ENCODE results near the gene ABCC6.

The ABCC6 gene

DNA sequence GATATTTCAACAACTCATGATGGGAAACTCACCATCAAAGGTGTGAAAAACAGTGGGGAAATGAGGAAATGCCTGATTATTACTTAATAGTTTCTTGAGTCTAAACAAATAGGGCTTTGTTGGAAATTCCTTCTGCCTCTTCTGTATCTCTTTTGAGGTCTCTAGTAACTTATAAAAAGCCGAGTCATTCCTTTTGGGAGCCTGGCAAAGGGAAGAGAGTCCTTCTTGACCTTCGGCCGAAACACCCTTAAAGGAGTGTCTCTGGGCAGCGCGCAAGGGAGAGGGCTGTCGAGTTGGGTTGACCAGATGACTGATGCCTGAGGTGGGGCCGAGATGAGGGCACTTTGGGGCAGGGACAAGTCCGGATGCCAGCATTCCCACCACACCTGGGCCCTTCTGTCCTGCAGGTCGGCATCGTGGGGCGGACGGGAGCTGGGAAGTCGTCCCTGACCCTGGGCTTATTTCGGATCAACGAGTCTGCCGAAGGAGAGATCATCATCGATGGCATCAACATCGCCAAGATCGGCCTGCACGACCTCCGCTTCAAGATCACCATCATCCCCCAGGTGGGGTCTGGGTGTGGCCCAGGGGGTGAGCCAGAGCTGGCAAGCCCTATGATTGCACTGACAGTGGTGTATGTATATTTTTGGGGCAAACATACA is 89.2 kb downstream of the ABCC6 start:
- H3K4me1 ChIP-seq (ENCODE audit: insufficient read depth, low read length), result no peaks in the 10 kb centered on the region
- no peak for TF ChIP-seq EZH2 (IDR thresholded peaks at IDR 0.05; ENCODE audit: borderline replicate concordance, low read depth, low read length, severe bottlenecking)
- TF ChIP-seq, protein P1, sequence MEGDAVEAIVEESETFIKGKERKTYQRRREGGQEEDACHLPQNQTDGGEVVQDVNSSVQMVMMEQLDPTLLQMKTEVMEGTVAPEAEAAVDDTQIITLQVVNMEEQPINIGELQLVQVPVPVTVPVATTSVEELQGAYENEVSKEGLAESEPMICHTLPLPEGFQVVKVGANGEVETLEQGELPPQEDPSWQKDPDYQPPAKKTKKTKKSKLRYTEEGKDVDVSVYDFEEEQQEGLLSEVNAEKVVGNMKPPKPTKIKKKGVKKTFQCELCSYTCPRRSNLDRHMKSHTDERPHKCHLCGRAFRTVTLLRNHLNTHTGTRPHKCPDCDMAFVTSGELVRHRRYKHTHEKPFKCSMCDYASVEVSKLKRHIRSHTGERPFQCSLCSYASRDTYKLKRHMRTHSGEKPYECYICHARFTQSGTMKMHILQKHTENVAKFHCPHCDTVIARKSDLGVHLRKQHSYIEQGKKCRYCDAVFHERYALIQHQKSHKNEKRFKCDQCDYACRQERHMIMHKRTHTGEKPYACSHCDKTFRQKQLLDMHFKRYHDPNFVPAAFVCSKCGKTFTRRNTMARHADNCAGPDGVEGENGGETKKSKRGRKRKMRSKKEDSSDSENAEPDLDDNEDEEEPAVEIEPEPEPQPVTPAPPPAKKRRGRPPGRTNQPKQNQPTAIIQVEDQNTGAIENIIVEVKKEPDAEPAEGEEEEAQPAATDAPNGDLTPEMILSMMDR (IDR thresholded peaks at IDR 0.05; ENCODE audit: borderline replicate concordance, extremely low read depth, low read length, poor library complexity, severe bottlenecking), result no peak
- H3K4me2 ChIP-seq (ENCODE audit: insufficient read depth, low read length), result no peak overlapping the region
- no peak overlapping the region for H3K9ac ChIP-seq (ENCODE audit: low read depth, low read length)
- ATAC-seq (ENCODE audit: insufficient read depth, low read depth) (no peak), DNase-seq (no peak)
- H4K20me1 ChIP-seq (ENCODE audit: insufficient read depth, low read length), result no peaks in the 10 kb centered on the region
- no peak overlapping the region for H3K4me3 ChIP-seq (ENCODE audit: low read depth in 1 of 2, low read length in 2 of 2)
- H2AFZ ChIP-seq (ENCODE audit: low read depth, low read length), result no peak overlapping the region
- H3K27ac ChIP-seq (ENCODE audit: low read length), result no peak overlapping the region
- H3K36me3 ChIP-seq (ENCODE audit: insufficient read depth, low read length), result peaks cover 86% of the 10 kb centered on the region
- no peaks in the 10 kb centered on the region for H3K27me3 ChIP-seq (ENCODE audit: insufficient read depth, low read length, poor library complexity)
- H3K9me3 ChIP-seq (ENCODE audit: insufficient read depth, low read length, severe bottlenecking), result no peaks in the 10 kb centered on the region
- H3K79me2 ChIP-seq (ENCODE audit: insufficient read depth, low read length), result no peaks in the 10 kb centered on the region

DNA sequence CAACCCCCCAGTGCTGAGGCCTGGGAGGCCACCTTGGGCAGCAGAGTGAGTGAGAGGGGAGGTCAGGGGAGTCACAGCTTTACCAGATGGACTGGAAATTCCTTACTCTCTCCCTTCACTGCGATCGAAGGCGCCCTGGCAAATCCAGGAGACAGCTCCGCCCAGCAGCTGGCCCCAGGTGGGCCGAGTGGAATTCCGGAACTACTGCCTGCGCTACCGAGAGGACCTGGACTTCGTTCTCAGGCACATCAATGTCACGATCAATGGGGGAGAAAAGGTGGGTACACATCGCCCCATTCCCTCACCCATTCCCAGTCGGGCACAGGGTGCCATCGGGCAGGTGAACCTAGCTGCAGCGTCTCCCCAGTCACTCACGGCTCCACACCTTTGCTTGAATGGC is 91.6 kb downstream of the ABCC6 start:
- Histone ChIP-seq H3K36me3 (ENCODE audit: insufficient read depth, low read length) (peaks cover 85% of the 10 kb centered on the region), H2AFZ (ENCODE audit: low read depth, low read length) (no peak overlapping the region)

DNA sequence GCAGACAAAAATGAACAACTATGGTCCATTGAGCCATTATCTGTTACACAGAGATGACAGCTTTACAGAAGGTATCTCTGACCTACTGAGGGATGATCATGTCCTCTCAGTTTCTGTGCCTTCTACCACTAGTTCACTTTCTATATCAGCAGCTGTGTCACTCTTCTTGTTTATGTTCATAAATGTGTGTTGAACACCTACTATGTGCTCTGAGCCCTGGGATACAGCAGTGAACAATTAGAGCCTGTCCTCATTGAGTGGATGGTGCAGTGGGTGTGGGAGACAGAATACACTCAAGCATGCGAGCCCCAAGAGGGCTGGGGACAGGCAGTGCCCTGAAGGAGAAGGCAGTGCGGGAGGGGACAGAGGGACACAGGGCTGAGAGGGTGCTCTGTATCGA is 92.1 kb downstream of the ABCC6 start:
- DNase-seq (no peak), ATAC-seq (ENCODE audit: insufficient read depth, low read depth) (no peak)
- Histone ChIP-seq H3K4me2 (ENCODE audit: insufficient read depth, low read length) (no peak overlapping the region), H3K4me3 (ENCODE audit: low read depth in 1 of 2, low read length in 2 of 2) (no peak overlapping the region), H3K27me3 (ENCODE audit: insufficient read depth, low read length, poor library complexity) (no peaks in the 10 kb centered on the region), H3K4me1 (ENCODE audit: insufficient read depth, low read length) (no peaks in the 10 kb centered on the region), H2AFZ (ENCODE audit: low read depth, low read length) (no peak overlapping the region), H4K20me1 (ENCODE audit: insufficient read depth, low read length) (no peaks in the 10 kb centered on the region), H3K36me3 (ENCODE audit: insufficient read depth, low read length) (peaks cover 82% of the 10 kb centered on the region), H3K9ac (ENCODE audit: low read depth, low read length) (no peak overlapping the region), H3K9me3 (ENCODE audit: insufficient read depth, low read length, severe bottlenecking) (no peaks in the 10 kb centered on the region), H3K79me2 (ENCODE audit: insufficient read depth, low read length) (no peaks in the 10 kb centered on the region), H3K27ac (ENCODE audit: low read length) (no peak overlapping the region)
- TF ChIP-seq, protein P1 (IDR thresholded peaks at IDR 0.05; ENCODE audit: borderline replicate concordance, extremely low read depth, low read length, poor library complexity, severe bottlenecking), result no peak
- no peak for TF ChIP-seq EZH2 (IDR thresholded peaks at IDR 0.05; ENCODE audit: borderline replicate concordance, low read depth, low read length, severe bottlenecking)

More for the DNA sequence above, 91.6 kb downstream of the ABCC6 start:
- H3K27ac ChIP-seq (ENCODE audit: low read length), result no peak overlapping the region
- ATAC-seq (ENCODE audit: insufficient read depth, low read depth) (no peak), DNase-seq (no peak)
- TF ChIP-seq EZH2 (IDR thresholded peaks at IDR 0.05; ENCODE audit: borderline replicate concordance, low read depth, low read length, severe bottlenecking), result no peak
- TF ChIP-seq, protein P1 (IDR thresholded peaks at IDR 0.05; ENCODE audit: borderline replicate concordance, extremely low read depth, low read length, poor library complexity, severe bottlenecking), result no peak
- H3K4me1 ChIP-seq (ENCODE audit: insufficient read depth, low read length), result no peaks in the 10 kb centered on the region
- H3K9ac ChIP-seq (ENCODE audit: low read depth, low read length), result no peak overlapping the region
- no peaks in the 10 kb centered on the region for H3K27me3 ChIP-seq (ENCODE audit: insufficient read depth, low read length, poor library complexity)
- H3K4me2 ChIP-seq (ENCODE audit: insufficient read depth, low read length), result no peak overlapping the region
- no peaks in the 10 kb centered on the region for H4K20me1 ChIP-seq (ENCODE audit: insufficient read depth, low read length)
- H3K9me3 ChIP-seq (ENCODE audit: insufficient read depth, low read length, severe bottlenecking), result no peaks in the 10 kb centered on the region
- H3K79me2 ChIP-seq (ENCODE audit: insufficient read depth, low read length), result no peaks in the 10 kb centered on the region
- no peak overlapping the region for H3K4me3 ChIP-seq (ENCODE audit: low read depth in 1 of 2, low read length in 2 of 2)
